H1 (cell line): Measurements from ENCODE around the gene ERMARD. TPM values are rescaled to one million over a fixed set of nuclear protein-coding genes. Genes with fewer than 3 reads are reported as not detected.

Experiments
- CTCF ChIA-PET: fragments of 300-600 bp; sonication (Branson Sonifier 250); formaldehyde crosslinking; loops from one replicate; lab custom pipeline; 2021; ENCODE audit not compliant: partially characterized antibody; lab: Charles Lee
- POLR2A ChIA-PET: fragments of 300-600 bp; sonication (Branson Sonifier 250); formaldehyde crosslinking; loops from one replicate; lab custom pipeline; 2021; ENCODE audit warnings: inconsistent platforms; ENCODE audit not compliant: partially characterized antibody; lab: Charles Lee
- DNase-seq, 2 experiments: peaks; one replicate each; pipeline versions ENCODE4 v3.0.0 to v3.0.0-alpha.2; 2010 to 2022; ENCODE audit warnings: low spot score in 2 of 2, low read depth in 1 of 2, mixed read lengths in 1 of 2
- FAIRE-seq: peaks from 2 replicates; lab custom pipeline; 2011; peaks lifted over from hg19 to GRCh38; lab: Jason Lieb, UNC
- H2AFZ ChIP-seq: 2 replicates; pipeline ENCODE4 v1.8.1; 2012; ENCODE audit warnings: low read length, inconsistent platforms
- H2AK5ac ChIP-seq: 2 replicates; pipeline ENCODE4 v1.6.1; 2013; ENCODE audit warnings: low read depth, low read length
- H2BK120ac ChIP-seq: replicated peaks from 2 replicates; pipeline ENCODE3; 2013; ENCODE audit warnings: low read depth, low read length, inconsistent platforms
- H2BK12ac ChIP-seq: 2 replicates; pipeline ENCODE4 v1.6.1; 2013; ENCODE audit warnings: low read depth, low read length
- H2BK15ac ChIP-seq: 2 replicates; pipeline ENCODE4 v1.6.1; 2013; ENCODE audit warnings: low read length
- H2BK20ac ChIP-seq: 2 replicates; pipeline ENCODE4 v1.6.1; 2013; ENCODE audit warnings: low read length
- H2BK5ac ChIP-seq: 2 replicates; pipeline ENCODE4 v1.6.1; 2013; ENCODE audit warnings: low read depth, low read length
- H3K14ac ChIP-seq: 2 replicates; pipeline ENCODE4 v1.6.1; 2013; ENCODE audit warnings: inconsistent platforms; ENCODE audit not compliant: insufficient read length
- H3K18ac ChIP-seq: 2 replicates; pipeline ENCODE4 v1.6.1; 2013; ENCODE audit warnings: low read length; ENCODE audit errors: extremely low read depth
- H3K23ac ChIP-seq: 2 replicates; pipeline ENCODE4 v1.6.1; 2013; ENCODE audit warnings: inconsistent platforms; ENCODE audit not compliant: insufficient read length
- H3K23me2 ChIP-seq: 2 replicates; pipeline ENCODE4 v1.6.1; 2013; ENCODE audit warnings: low read depth, low read length
- H3K27ac ChIP-seq: 2 replicates; pipeline ENCODE4 v1.6.1; 2011; ENCODE audit warnings: low read depth, low read length, inconsistent platforms
- H3K27me3 ChIP-seq, 4 experiments: replicated peaks in 1 of 4; 1 replicate in 1 of 4; 2 replicates in 3 of 4; pipeline versions ENCODE4 v1.6.1 to v1.8.1; 2011 to 2013; ENCODE audit warnings: low read length in 3 of 4, mild to moderate bottlenecking in 3 of 4, inconsistent platforms in 2 of 4, mixed read lengths in 2 of 4, moderate library complexity in 1 of 4; ENCODE audit not compliant: control insufficient read depth in 3 of 4, insufficient read depth in 3 of 4; ENCODE audit errors: extremely low read depth in 1 of 4
- H3K36me3 ChIP-seq, 4 experiments: 2 replicates each; pipeline versions ENCODE4 v1.6.1 to v1.8.1; 2011 to 2013; ENCODE audit warnings: mild to moderate bottlenecking in 4 of 4, low read length in 3 of 4, moderate library complexity in 2 of 4, control low read depth in 1 of 4, inconsistent platforms in 1 of 4; ENCODE audit not compliant: insufficient read depth in 4 of 4, control insufficient read depth in 2 of 4
- H3K4ac ChIP-seq: replicated peaks from 2 replicates; pipeline ENCODE3; 2013; ENCODE audit warnings: low read length, low read depth, mixed read lengths, inconsistent platforms; ENCODE audit not compliant: insufficient read length
- H3K4me1 ChIP-seq, 4 experiments: replicated peaks in 1 of 4; 1 replicate in 1 of 4; 2 replicates in 3 of 4; pipeline versions ENCODE4 v1.6.1 to v1.8.1; 2011 to 2013; ENCODE audit warnings: low read length in 3 of 4, inconsistent platforms in 2 of 4, mixed read lengths in 1 of 4; ENCODE audit not compliant: insufficient read depth in 4 of 4, control insufficient read depth in 3 of 4
- H3K4me2 ChIP-seq, 2 experiments: 2 replicates each; pipeline versions ENCODE4 v1.6.1 to v1.8.1; 2011 to 2013; ENCODE audit warnings: low read depth in 2 of 2, low read length in 2 of 2, control low read depth in 1 of 2, inconsistent platforms in 1 of 2, mild to moderate bottlenecking in 1 of 2; ENCODE audit not compliant: insufficient read depth in 1 of 2
- H3K4me3 ChIP-seq, 4 experiments: fragments of 200-600, 300-600 bp in 1 of 4; sonication (generic), shearing (Covaris generic), sonication (Bioruptor Twin) in 1 of 4; 2 replicates each; pipeline versions ENCODE4 v1.5.1 to v1.8.1; 2011 to 2016; ENCODE audit warnings: low read length in 4 of 4, low read depth in 3 of 4, control low read depth in 2 of 4, inconsistent platforms in 2 of 4, mild to moderate bottlenecking in 2 of 4, mixed read lengths in 1 of 4, moderate library complexity in 1 of 4; ENCODE audit not compliant: insufficient read depth in 2 of 4; ENCODE audit errors: extremely low read depth in 1 of 4
- H3K56ac ChIP-seq: replicated peaks from 2 replicates; pipeline ENCODE3; 2013; ENCODE audit warnings: low read depth, mild to moderate bottlenecking, mixed read lengths, low read length, inconsistent platforms; ENCODE audit not compliant: insufficient read length
- H3K79me1 ChIP-seq: 2 replicates; pipeline ENCODE4 v1.6.1; 2013; ENCODE audit warnings: low read depth, low read length, control low read depth
- H3K79me2 ChIP-seq, 2 experiments: 2 replicates each; pipeline versions ENCODE4 v1.6.1 to v1.8.1; 2012 to 2013; ENCODE audit warnings: low read length in 2 of 2, mild to moderate bottlenecking in 2 of 2, inconsistent platforms in 1 of 2; ENCODE audit not compliant: insufficient read depth in 2 of 2, control insufficient read depth in 1 of 2
- H3K9ac ChIP-seq, 4 experiments: replicated peaks in 1 of 4; 1 replicate in 1 of 4; 2 replicates in 3 of 4; pipeline versions ENCODE4 v1.6.1 to v1.8.1; 2011 to 2013; ENCODE audit warnings: low read depth in 3 of 4, low read length in 3 of 4, control low read depth in 2 of 4, mild to moderate bottlenecking in 2 of 4, moderate library complexity in 2 of 4, inconsistent platforms in 1 of 4; ENCODE audit errors: extremely low read depth in 1 of 4
- H3K9me3 ChIP-seq, 2 experiments: 2 replicates each; pipeline versions ENCODE4 v1.6.1 to v1.8.1; 2012 to 2013; ENCODE audit warnings: mild to moderate bottlenecking in 2 of 2, moderate library complexity in 2 of 2, control low read depth in 1 of 2, inconsistent platforms in 1 of 2, low read depth in 1 of 2, low read length in 1 of 2, mixed read lengths in 1 of 2; ENCODE audit not compliant: insufficient read depth in 2 of 2
- H4K20me1 ChIP-seq, 2 experiments: replicated peaks in 1 of 2; 2 replicates each; pipeline versions ENCODE3 to v1.8.1; 2011 to 2013; ENCODE audit warnings: inconsistent platforms in 2 of 2, low read length in 2 of 2, mild to moderate bottlenecking in 1 of 2; ENCODE audit not compliant: insufficient read depth in 2 of 2, control insufficient read depth in 1 of 2
- H4K5ac ChIP-seq: 2 replicates; pipeline ENCODE4 v1.6.1; 2013; ENCODE audit warnings: low read length, low read depth, mixed read lengths, inconsistent platforms; ENCODE audit not compliant: insufficient read length
- H4K8ac ChIP-seq: 2 replicates; pipeline ENCODE4 v1.8.0; 2013; ENCODE audit warnings: mild to moderate bottlenecking, moderate library complexity, low read length, inconsistent platforms; ENCODE audit not compliant: insufficient read depth; ENCODE audit errors: extremely low read depth
- H4K91ac ChIP-seq: replicated peaks from 2 replicates; pipeline ENCODE3; 2013; ENCODE audit warnings: low read length, mixed read lengths, inconsistent platforms; ENCODE audit not compliant: insufficient read length
- BACH1 ChIP-seq: IDR thresholded peaks from 2 replicates; pipeline ENCODE4 v1.6.1; 2012; ENCODE audit warnings: low read length, improper control_type of control experiment
- CBX5 ChIP-seq: fragments of 300-800, 300-1000 bp; sonication (generic); IDR thresholded peaks from 2 replicates; pipeline ENCODE4 v1.7.1; 2016; ENCODE audit warnings: antibody characterized with exemption, low read length, low read depth
- EGR1 ChIP-seq: IDR thresholded peaks from 2 replicates; pipeline ENCODE4 v1.6.1; 2011; ENCODE audit warnings: low read depth, low read length, borderline replicate concordance
- HDAC6 ChIP-seq: IDR thresholded peaks from one replicate; pipeline ENCODE4 v1.7.1; 2012; ENCODE audit warnings: low read depth, mild to moderate bottlenecking, inconsistent platforms, low read length, moderate library complexity
- JUND ChIP-seq: IDR thresholded peaks from 2 replicates; pipeline ENCODE4 v1.6.1; 2011; ENCODE audit warnings: mild to moderate bottlenecking, improper control_type of control experiment, low read length
- KDM4A ChIP-seq: IDR thresholded peaks from one replicate; pipeline ENCODE4 v1.7.1; 2012; ENCODE audit warnings: low read depth, mild to moderate bottlenecking, moderate library complexity, low read length, inconsistent platforms; ENCODE audit not compliant: severe bottlenecking
- MAFK ChIP-seq: IDR thresholded peaks from 2 replicates; pipeline ENCODE4 v1.6.1; 2012; ENCODE audit warnings: low read depth, mild to moderate bottlenecking, improper control_type of control experiment, low read length
- RBBP5 ChIP-seq: IDR thresholded peaks from 2 replicates; pipeline ENCODE4 v1.7.1; 2012; ENCODE audit warnings: low read depth, mild to moderate bottlenecking, inconsistent platforms, low read length, moderate library complexity, borderline replicate concordance
- RXRA ChIP-seq: IDR thresholded peaks from 2 replicates; pipeline ENCODE4 v1.6.1; 2011; ENCODE audit warnings: low read depth, mild to moderate bottlenecking, low read length, moderate library complexity; ENCODE audit not compliant: insufficient read depth
- SP2 ChIP-seq: IDR thresholded peaks from 2 replicates; pipeline ENCODE4 v1.6.1; 2012; ENCODE audit warnings: mild to moderate bottlenecking, low read length, inconsistent platforms
- SP4 ChIP-seq: IDR thresholded peaks from 2 replicates; pipeline ENCODE4 v1.6.1; 2012; ENCODE audit warnings: low read length, inconsistent platforms
- TEAD4 ChIP-seq: IDR thresholded peaks from 2 replicates; pipeline ENCODE4 v1.6.1; 2012; ENCODE audit warnings: low read depth, low read length, inconsistent platforms, mixed read lengths
- WGBS, 2 experiments: shearing (Covaris generic) in 1 of 2; methylation state at CpG; one replicate each; pipeline versions ENCODE4 v1.1.6 to v1.1.7; 2013 to 2015; ENCODE audit warnings: low lambda C conversion rate in 2 of 2, mixed read lengths in 2 of 2, inconsistent platforms in 1 of 2, low coverage in 1 of 2, missing lambda C conversion rate in 1 of 2; ENCODE audit not compliant: insufficient replicate concordance in 2 of 2, insufficient coverage in 1 of 2, insufficient read length in 1 of 2; ENCODE audit errors: extremely low coverage in 1 of 2, missing lambda C conversion rate in 1 of 2; 5-methylcytosine and 5-hydroxymethylcytosine counted together
- polyA plus RNA-seq, 7 experiments: library from polyadenylated mRNA; depleted of rRNA in 3 of 7; stranded (reverse) in 5 of 7; unstranded in 2 of 7; fragments of >200 nt in 5 of 7; fragments of 200-250 nt in 2 of 7; gene quantifications; 1 replicate in 5 of 7; 2 replicates in 1 of 7; 4 replicates in 1 of 7; pipeline versions ENCODE4 v1.2.1 to v1.2.3, GENCODE V29; 2011 to 2013; ENCODE audit warnings: missing spikeins in 2 of 7, mixed read lengths in 2 of 7
- total RNA-seq: library from RNA; stranded (reverse); fragmentation: NEBNext Ultra II Directional; extraction: Animal tissue kit (Norgen Biotek cat#: 25700); gene quantifications from 2 replicates; pipeline ENCODE4 v1.2.1, GENCODE V29; 2021
- TF ChIP-seq, protein P1 (sequence below), 3 experiments: IDR thresholded peaks; 1 replicate in 2 of 3; 2 replicates in 1 of 3; pipeline versions ENCODE4 v1.5.1 to v1.6.1; 2011; ENCODE audit warnings: low read length in 3 of 3, mild to moderate bottlenecking in 3 of 3, inconsistent platforms in 2 of 3, low read depth in 1 of 3, moderate library complexity in 1 of 3; ENCODE audit not compliant: insufficient read depth in 1 of 3; ENCODE audit errors: control extremely low read depth in 1 of 3

The ERMARD gene
- total and polyA plus RNA-seq, 2 of the 8 experiments (the other 6 are each of a cell fraction or from before 2014, with no cell fraction given) = 12.2 to 25.6 TPM

DNA sequence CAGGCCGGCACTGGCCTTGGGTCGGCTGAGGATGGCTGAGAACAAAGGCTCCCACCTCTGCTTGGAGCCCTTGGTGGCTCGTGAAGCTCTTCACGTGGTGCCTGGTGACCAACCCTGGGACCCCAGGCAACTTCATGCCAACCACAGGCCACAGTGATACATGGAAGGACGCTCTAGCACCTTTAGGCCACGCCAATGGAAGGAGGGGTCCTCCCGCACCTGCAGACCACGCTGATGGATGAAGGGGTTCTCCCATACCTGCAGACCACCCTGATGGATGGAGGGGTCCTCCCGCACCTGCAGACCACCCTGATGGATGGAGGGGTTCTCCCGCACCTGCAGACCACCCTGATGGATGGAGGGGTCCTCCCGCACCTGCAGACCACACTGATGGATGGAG is 62.5 kb downstream of the ERMARD start:
- no peak overlapping the region for H2BK15ac ChIP-seq
- H4K91ac ChIP-seq = no peak overlapping the region
- no peaks in the 10 kb centered on the region for H3K23me2 ChIP-seq
- H3K14ac ChIP-seq = no peak overlapping the region
- no peak overlapping the region for H3K4me3 ChIP-seq
- no peak overlapping the region for H2AK5ac ChIP-seq
- peaks cover 7 to 11% of the 10 kb centered on the region in 2 experiments; a peak in 2 of 4 replicates for H3K9me3 ChIP-seq
- no peaks in the 10 kb centered on the region for H4K20me1 ChIP-seq
- DNase-seq = no peak
- no peak overlapping the region for H2BK120ac ChIP-seq
- H3K27me3 ChIP-seq = no peaks in the 10 kb centered on the region
- H2AFZ ChIP-seq = no peak overlapping the region
- H3K18ac ChIP-seq = no peak overlapping the region
- no peak overlapping the region for H2BK20ac ChIP-seq
- 97% methylated on average over 8 of the region's 11 CpGs; no CpG with 5 or more reads in 1 of the 2 experiments for WGBS, 2 experiments
- no peak overlapping the region for H4K5ac ChIP-seq
- ChIA-PET POLR2A (no interaction called here), CTCF (no interaction called here)
- no peaks in the 10 kb centered on the region for H3K79me2 ChIP-seq
- H3K4ac ChIP-seq = no peak overlapping the region
- H2BK12ac ChIP-seq = no peak overlapping the region
- H2BK5ac ChIP-seq = no peak overlapping the region
- H3K36me3 ChIP-seq = no peaks in the 10 kb centered on the region
- no peak for FAIRE-seq
- H3K23ac ChIP-seq = no peak overlapping the region
- H3K79me1 ChIP-seq = no peaks in the 10 kb centered on the region
- no peak overlapping the region for H3K56ac ChIP-seq
- no peak overlapping the region for H3K4me2 ChIP-seq
- no peak overlapping the region for H3K9ac ChIP-seq
- H3K4me1 ChIP-seq = peaks cover 0 to 9% (median 3%) of the 10 kb centered on the region in 4 experiments; a peak in 4 of 7 replicates
- no peak overlapping the region for H3K27ac ChIP-seq
- no peak overlapping the region; the same call in 1 of the 2 replicates for H4K8ac ChIP-seq
- TF ChIP-seq HDAC6 (no peak), SP2 (no peak), RBBP5 (no peak), RXRA (no peak), CBX5 (no peak), KDM4A (no peak), MAFK (no peak), JUND (no peak), EGR1 (no peak), TEAD4 (no peak), SP4 (no peak), BACH1 (no peak)
- TF ChIP-seq, protein P1, sequence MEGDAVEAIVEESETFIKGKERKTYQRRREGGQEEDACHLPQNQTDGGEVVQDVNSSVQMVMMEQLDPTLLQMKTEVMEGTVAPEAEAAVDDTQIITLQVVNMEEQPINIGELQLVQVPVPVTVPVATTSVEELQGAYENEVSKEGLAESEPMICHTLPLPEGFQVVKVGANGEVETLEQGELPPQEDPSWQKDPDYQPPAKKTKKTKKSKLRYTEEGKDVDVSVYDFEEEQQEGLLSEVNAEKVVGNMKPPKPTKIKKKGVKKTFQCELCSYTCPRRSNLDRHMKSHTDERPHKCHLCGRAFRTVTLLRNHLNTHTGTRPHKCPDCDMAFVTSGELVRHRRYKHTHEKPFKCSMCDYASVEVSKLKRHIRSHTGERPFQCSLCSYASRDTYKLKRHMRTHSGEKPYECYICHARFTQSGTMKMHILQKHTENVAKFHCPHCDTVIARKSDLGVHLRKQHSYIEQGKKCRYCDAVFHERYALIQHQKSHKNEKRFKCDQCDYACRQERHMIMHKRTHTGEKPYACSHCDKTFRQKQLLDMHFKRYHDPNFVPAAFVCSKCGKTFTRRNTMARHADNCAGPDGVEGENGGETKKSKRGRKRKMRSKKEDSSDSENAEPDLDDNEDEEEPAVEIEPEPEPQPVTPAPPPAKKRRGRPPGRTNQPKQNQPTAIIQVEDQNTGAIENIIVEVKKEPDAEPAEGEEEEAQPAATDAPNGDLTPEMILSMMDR (IDR thresholded peaks at IDR 0.05; ENCODE audit: control extremely low read depth in 1 of 3, insufficient read depth in 1 of 3, low read depth in 1 of 3, low read length in 3 of 3) = no peak
